Measurements from ENCODE around the gene MAP3K5.

The MAP3K5 gene

DNA sequence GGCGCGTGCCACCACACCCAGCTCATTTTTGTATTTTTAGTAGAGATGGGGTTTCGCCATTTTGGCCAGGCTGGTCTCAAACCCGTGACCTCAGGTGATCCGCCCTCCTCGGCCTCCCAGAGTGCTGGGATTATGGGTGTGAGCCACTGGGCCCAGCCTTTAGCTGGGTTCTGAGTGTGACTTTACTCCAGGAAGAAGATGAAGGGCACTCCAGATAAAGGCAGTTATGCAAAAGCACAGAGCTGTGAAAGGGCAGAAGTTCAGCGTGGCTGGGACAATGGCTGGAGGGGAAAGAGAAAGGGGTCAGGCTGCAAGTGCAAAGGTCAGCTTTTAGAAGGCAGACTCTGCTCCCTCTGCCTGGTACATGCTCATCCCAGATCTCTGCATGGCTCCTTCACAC, 39.7 kb downstream of the MAP3K5 start:
- TF ChIP-seq, protein P1, sequence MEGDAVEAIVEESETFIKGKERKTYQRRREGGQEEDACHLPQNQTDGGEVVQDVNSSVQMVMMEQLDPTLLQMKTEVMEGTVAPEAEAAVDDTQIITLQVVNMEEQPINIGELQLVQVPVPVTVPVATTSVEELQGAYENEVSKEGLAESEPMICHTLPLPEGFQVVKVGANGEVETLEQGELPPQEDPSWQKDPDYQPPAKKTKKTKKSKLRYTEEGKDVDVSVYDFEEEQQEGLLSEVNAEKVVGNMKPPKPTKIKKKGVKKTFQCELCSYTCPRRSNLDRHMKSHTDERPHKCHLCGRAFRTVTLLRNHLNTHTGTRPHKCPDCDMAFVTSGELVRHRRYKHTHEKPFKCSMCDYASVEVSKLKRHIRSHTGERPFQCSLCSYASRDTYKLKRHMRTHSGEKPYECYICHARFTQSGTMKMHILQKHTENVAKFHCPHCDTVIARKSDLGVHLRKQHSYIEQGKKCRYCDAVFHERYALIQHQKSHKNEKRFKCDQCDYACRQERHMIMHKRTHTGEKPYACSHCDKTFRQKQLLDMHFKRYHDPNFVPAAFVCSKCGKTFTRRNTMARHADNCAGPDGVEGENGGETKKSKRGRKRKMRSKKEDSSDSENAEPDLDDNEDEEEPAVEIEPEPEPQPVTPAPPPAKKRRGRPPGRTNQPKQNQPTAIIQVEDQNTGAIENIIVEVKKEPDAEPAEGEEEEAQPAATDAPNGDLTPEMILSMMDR (conservative IDR thresholded peaks at IDR 0.05; ENCODE audit: low read depth) = no peak
- ChIA-PET POLR2A (ENCODE audit: low non-redundant PET) (no interaction called here), CTCF (interaction anchor here (0.6 to 0.7 kb wide), 2 partner anchors 109 to 1838 kb away, joined by 4 to 5 read pairs; no protein-coding TSS in a partner anchor)
- DNase-seq (ENCODE audit: low spot score) = no peak
- no peak overlapping the region for H3K27ac ChIP-seq

DNA sequence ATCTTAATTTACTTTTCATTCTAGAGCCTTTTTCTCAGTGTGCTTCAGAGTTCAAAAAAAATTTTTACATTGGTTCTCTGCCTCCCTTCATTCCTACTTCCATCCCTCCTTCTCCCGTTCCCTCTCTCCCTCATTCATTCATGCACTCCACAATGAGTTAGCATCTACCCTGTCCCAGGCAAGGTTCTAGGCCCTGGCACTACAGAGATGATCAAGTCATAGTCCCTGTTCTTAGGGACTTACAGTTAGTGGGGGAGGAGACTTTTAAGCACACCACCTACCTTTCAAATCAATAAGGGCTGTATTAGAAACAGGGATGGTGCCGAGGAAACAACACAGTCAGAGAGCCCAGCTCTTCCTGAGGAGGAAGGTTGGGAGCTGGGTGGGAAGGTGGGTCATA, 40.3 kb downstream of the MAP3K5 start:
- TF ChIP-seq, protein P1 (conservative IDR thresholded peaks at IDR 0.05; ENCODE audit: low read depth) = no peak
- ChIA-PET CTCF (interaction anchor here (0.7 kb wide), 1 partner anchor 108 kb away, joined by 5 read pairs; no protein-coding TSS in a partner anchor), POLR2A (ENCODE audit: low non-redundant PET) (no interaction called here)
- no peak for DNase-seq (ENCODE audit: low spot score)
- H3K27ac ChIP-seq = no peak overlapping the region

DNA sequence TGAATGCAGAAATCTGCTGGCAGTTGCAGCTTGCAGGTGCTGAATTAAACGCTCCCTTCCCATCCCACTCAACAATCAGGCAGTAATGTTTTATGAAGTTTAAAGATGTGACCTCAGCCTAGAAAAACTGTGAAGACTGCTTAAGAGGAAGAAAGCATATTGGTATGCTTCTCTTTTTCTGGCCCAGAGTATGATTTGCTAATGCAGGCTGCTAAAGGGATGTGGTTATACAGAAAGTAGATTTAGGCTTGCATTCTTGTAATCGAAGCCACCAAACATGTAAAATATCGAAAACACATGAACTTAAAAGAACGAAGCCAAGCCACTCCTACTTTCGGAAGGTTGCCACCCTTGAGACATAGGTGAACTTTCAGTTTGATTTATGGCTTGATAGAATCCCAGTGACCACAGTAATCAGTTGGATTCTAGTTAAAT, 40.7 kb downstream of the MAP3K5 start:
- POLR2A ChIA-PET (ENCODE audit: low non-redundant PET) = no interaction called here
- CTCF ChIA-PET = no interaction called here
- TF ChIP-seq, protein P1 (conservative IDR thresholded peaks at IDR 0.05; ENCODE audit: low read depth) = no peak
- no peak for DNase-seq (ENCODE audit: low spot score)
- H3K27ac ChIP-seq = no peak overlapping the region

DNA sequence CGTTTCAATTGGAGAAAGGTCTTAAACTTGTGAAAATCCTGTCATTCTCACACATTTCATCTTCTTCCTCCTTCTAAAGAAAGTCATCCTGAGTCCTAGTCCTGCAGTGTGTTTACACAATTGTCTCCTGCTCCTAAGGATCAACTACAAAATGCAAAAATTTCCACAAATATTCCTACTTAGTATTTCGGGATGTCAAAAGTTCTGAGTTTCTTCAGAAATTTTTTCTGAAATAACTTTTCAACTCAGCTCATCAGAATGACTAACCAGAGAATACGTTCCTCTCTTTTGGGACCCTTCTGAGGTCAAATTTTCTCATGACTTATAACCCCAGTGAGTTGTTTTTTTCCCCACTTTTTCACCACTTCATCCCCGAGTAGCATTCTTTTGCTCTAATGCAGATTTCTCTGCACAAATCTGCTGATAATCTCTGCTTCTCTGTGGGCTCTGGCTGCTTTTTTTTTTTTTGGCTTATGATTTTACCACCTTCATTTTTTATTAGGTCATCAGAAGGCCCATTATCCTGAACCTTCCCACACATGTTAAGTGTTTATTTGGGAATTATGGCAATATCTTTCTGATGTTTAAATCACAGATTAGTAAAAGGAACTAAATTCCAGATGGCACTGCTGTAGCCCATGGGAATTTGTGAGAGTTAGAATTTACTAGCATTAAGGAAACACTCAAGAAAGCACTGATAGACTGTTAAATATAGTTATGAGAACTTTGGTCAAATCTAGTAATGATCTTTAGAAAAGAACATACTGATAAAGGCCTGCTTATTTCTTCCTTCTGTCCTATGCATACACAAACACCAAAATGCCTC, 41.4 kb downstream of the MAP3K5 start:
- DNase-seq (ENCODE audit: low spot score) = no peak
- TF ChIP-seq, protein P1 (conservative IDR thresholded peaks at IDR 0.05; ENCODE audit: low read depth) = no peak
- ChIA-PET CTCF (no interaction called here), POLR2A (ENCODE audit: low non-redundant PET) (no interaction called here)
- H3K27ac ChIP-seq = no peak overlapping the region

DNA sequence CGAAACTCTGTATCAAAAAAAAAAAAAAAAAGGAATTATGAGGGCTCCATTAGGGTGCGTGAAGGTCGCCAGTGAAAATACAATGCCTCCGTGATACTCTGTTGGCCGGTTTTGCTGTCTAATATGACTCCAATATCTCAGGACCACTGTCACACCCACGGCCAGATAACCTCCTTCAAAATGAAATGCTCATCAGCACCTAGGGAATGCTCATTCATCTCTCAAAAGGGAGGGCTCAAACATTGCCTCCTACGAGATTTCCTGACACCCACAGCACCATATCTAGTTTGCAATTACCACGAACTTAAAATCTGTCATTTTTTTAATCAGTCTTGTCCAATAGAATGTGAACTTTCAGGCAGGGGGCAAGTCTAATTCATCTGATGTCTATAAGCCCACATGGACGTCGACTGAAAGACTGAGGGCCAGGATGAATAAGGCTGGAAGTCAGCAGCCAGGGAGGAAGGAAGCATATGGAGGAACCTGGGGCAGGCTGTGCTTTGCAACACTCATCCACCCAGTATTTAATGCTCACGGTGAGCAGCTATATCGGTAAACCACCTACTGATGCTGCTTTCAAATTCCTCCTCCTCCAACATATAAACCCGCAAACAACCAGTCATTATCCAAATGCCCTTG, 42.8 kb downstream of the MAP3K5 start:
- POLR2A ChIA-PET (ENCODE audit: low non-redundant PET) = no interaction called here
- CTCF ChIA-PET = no interaction called here
- TF ChIP-seq, protein P1 (conservative IDR thresholded peaks at IDR 0.05; ENCODE audit: low read depth) = no peak
- no peak overlapping the region for H3K27ac ChIP-seq
- no peak for DNase-seq (ENCODE audit: low spot score)

DNA sequence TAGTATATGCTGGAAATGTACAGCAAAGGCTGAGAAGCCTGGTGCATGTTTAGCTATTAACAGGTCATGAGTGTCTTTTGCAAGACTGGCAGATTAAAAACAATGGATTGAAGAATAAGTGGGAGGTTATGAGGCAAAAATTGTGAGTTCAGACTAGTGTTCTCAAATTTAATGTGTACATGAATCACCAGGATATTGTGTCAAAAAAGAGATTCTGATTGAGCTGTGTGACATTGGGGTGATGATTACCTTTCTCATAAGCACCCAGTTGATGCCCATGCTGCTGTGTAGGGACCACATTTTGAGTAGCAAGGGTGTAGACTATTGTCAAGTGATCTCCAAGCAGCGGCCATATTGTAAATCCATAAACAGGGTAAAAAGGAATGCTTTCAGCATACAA, 44.8 kb downstream of the MAP3K5 start:
- ChIA-PET POLR2A (ENCODE audit: low non-redundant PET) (no interaction called here), CTCF (interaction anchor here (0.6 kb wide), 1 partner anchor 123 kb away, joined by 3 read pairs; no protein-coding TSS in a partner anchor)
- no peak overlapping the region for H3K27ac ChIP-seq
- DNase-seq (ENCODE audit: low spot score) = no peak
- TF ChIP-seq, protein P1 (conservative IDR thresholded peaks at IDR 0.05; ENCODE audit: low read depth) = no peak
